Esophagus muscularis mucosa (tissue), 3 donors: Measurements from ENCODE around the gene CAMTA1.

ENCODE experiments used
- CTCF ChIP-seq, 3 experiments: fragments of 200-600 bp in 2 of 3; fragments of 450-650 bp in 1 of 3; sonication (generic) in 2 of 3; IDR thresholded peaks; one replicate each; pipeline ENCODE4 v1.5.1; 2017 to 2019; ENCODE audit warnings: antibody characterized with exemption in 3 of 3, mild to moderate bottlenecking in 2 of 3, moderate library complexity in 1 of 3
- EP300 ChIP-seq: sonication (generic); formaldehyde crosslinking; IDR thresholded peaks from one replicate; pipeline ENCODE4 v1.6.1; 2017; ENCODE audit warnings: antibody characterized with exemption

- no peak for TF ChIP-seq CTCF (IDR thresholded peaks at IDR 0.05)
- TF ChIP-seq EP300: no peak
Observed at GRCh38 chr1:7420098-7420445, 634.8 kb downstream of the CAMTA1 start.
